ENCODE data around the gene ZNF783.
"Not testable (repeated sequence)": the region's sequence is repeated elsewhere in the genome, so short reads cannot be mapped to it uniquely, and the experiment has no call there.

The ZNF783 gene

DNA sequence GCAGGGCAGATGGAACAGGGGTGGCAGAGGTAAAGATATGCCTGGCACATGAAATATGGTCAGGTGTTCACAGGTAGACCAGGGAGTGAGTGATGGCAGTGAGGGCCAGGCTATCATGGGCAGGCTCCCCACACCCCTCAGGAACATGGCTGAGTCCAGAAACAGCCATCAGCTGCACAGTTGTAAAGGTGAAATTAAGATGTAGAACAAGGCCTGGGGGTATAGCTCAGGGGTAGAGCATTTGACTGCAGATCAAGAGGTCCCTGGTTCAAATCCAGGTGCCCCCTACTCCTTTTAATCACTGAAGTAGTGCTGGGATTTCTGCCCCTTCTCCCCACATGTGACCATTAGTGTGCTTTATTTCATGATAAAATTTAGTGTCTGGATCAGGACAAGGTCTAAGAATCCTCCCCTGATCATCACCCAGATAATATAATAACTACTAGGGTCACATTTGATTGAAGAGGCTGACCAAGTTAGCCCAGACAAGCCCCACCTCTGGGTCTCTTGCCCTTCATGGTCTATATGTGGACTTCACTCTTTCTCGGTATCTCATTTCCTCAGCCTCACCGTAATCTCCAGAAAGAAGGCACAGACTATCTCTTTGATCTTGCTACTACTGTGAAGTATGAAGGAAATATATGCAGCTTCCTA is 69.0 kb downstream of the ZNF783 start:
- DNase-seq (ENCODE audit: low read depth) = no peak

DNA sequence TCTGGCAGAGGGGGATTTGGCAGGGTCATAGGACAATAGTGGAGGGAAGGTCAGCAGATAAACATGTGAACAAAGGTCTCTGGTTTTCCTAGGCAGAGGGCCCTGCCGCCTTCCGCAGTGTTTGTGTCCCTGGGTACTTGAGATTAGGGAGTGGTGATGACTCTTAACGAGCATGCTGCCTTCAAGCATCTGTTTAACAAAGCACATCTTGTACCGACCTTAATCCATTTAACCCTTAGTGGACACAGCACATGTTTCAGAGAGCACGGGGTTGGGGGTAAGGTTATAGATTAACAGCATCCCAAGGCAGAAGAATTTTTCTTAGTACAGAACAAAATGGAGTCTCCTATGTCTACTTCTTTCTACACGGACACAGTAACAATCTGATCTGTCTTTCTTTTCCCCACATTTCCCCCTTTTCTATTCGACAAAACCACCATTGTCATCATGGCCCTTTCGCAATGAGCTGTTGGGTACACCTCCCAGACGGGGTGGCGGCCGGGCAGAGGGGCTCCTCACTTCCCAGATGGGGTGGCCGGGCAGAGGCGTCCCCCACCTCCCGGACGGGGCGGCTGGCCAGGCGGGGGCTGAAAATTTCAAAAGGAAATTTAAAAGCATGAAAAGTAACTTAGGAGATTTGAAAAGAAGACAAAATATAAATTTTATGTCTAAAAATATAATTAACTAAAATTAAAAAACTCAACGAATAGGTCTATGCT is 70.8 kb downstream of the ZNF783 start:
- DNase-seq (ENCODE audit: low read depth) = not testable (repeated sequence)

DNA sequence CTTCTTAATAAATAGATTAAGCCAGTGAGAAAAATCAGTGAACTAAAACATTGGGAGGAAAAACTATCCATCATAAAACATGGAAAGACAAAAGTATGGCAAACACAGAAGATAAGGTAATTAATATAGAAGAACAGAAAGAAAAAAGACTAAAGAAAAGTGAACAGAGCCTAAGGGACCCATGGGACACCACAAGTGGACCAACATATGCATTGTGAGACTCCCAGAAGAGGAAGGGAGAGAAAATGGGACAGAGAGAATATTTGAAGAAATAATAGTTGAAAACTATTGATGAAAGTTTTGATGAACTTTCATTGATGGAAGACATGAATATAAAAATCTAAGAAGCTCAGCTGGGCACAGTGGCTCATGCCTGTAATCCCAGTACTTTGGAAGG is 71.3 kb downstream of the ZNF783 start:
- DNase-seq (ENCODE audit: low read depth) = no peak

DNA sequence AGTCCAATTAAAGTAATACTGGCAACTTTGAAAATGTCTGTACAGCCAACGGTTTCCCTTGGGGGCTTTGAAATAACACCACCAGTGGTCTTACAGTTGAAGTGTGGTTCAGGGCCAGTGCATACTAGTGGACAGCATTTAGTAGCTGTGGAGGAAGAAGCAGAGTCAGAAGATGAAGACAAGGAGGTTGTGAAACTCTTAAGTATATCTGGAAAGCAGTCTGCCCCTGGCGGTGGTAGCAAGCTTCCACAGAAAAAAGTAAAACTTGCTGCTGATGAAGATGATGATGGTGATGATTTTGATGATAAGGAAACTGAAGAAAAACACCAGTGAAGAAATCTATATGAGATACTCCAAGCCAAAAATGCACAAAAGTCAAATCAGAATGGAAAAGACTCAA is 72.2 kb downstream of the ZNF783 start:
- DNase-seq (ENCODE audit: low read depth) = no peak
